SU-DHL-6 (cell line): ENCODE results near the gene TMPRSS4.

Experiments
- EZH2phosphoT487 ChIP-seq: fragments of 200-600 bp; sonication (generic), shearing (Covaris generic); conservative IDR thresholded peaks from 2 replicates; pipeline ENCODE4 v1.6.1; 2018; ENCODE audit warnings: mild to moderate bottlenecking, antibody characterized with exemption, low read length, moderate library complexity, mixed read lengths
- TF ChIP-seq, protein P1 (sequence below): fragments of 200-600 bp; sonication (generic); IDR thresholded peaks from one replicate; pipeline ENCODE4 v1.5.1; 2017; ENCODE audit warnings: antibody characterized with exemption, mild to moderate bottlenecking, low read length, moderate library complexity; ENCODE audit not compliant: insufficient read depth, poor library complexity, severe bottlenecking

DNA sequence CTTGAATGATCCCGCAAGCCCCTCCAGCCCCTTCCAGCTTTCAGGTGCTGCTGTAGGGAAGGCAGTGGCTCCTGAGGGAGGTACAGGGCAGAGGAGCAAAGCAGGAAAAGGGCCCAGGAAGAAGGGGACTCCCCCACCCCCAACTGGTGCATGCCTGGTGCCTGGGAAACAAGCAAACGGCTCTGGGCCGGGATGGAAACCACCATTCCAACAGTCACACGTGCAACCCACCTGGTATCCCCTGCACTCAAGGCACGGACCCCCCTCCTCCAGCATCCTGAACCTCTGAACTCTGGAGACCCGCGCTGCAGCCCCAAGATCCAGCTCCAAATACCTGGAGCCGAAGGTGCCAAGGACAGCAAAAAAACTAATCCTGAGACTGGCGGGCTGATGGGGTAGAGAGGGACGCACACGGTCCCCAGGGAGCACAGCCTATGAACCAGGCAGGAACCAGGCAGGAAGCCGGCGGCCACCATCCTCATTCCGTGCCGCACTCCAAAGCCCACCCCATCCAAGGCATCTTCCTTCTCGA is 75.2 kb downstream of the TMPRSS4 start:
- TF ChIP-seq, protein P1, sequence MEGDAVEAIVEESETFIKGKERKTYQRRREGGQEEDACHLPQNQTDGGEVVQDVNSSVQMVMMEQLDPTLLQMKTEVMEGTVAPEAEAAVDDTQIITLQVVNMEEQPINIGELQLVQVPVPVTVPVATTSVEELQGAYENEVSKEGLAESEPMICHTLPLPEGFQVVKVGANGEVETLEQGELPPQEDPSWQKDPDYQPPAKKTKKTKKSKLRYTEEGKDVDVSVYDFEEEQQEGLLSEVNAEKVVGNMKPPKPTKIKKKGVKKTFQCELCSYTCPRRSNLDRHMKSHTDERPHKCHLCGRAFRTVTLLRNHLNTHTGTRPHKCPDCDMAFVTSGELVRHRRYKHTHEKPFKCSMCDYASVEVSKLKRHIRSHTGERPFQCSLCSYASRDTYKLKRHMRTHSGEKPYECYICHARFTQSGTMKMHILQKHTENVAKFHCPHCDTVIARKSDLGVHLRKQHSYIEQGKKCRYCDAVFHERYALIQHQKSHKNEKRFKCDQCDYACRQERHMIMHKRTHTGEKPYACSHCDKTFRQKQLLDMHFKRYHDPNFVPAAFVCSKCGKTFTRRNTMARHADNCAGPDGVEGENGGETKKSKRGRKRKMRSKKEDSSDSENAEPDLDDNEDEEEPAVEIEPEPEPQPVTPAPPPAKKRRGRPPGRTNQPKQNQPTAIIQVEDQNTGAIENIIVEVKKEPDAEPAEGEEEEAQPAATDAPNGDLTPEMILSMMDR = no peak
- TF ChIP-seq EZH2phosphoT487 = no peak
